T follicular helper cell (primary cell): ENCODE measurements around the gene ETNPPL.

Experiments used
- DNase-seq: peaks from one replicate; pipeline ENCODE4 v3.0.0-alpha.2; 2020; ENCODE audit warnings: low read depth
- total RNA-seq, 2 experiments: gene quantifications; one replicate each; lab custom pipeline; 2026; lab: John Stamatoyannopoulos, UW

ETNPPL gene
- 0 reads per million in 2 experiments for total RNA-seq

GRCh38 chr4:108762559-108763225 lies at the start of gene ETNPPL:
Gene ETNPPL (minus strand): TSS chr4:108763053. CDS start chr4:108762898, 155 bp downstream.
- no peak for DNase-seq

GRCh38 chr4:108811486-108811885 lies 48.6 kb upstream of the ETNPPL start:
- no peak for DNase-seq

GRCh38 chr4:108810087-108810486 lies 47.2 kb upstream of the ETNPPL start:
- DNase-seq, result no peak

- no peak for DNase-seq
These were observed 41.9 kb upstream of the ETNPPL start for GRCh38 chr4:108804648-108805273.

GRCh38 chr4:108799306-108799705 lies 36.5 kb upstream of the ETNPPL start:
- no peak for DNase-seq

- DNase-seq, result no peak
These were observed 33.3 kb upstream of the ETNPPL start for GRCh38 chr4:108796173-108796572.

- DNase-seq, result no peak
These were observed 32.9 kb upstream of the ETNPPL start for GRCh38 chr4:108795733-108796132.

- DNase-seq, result no peak
These were observed 31.3 kb upstream of the ETNPPL start for GRCh38 chr4:108794136-108794535.

- no peak for DNase-seq
These were observed 30.6 kb upstream of the ETNPPL start for GRCh38 chr4:108793415-108793814.

- DNase-seq, result no peak
These were observed 25.9 kb upstream of the ETNPPL start for GRCh38 chr4:108788731-108789130.

- no peak for DNase-seq
These were observed 24.9 kb upstream of the ETNPPL start for GRCh38 chr4:108787724-108788123.

GRCh38 chr4:108787106-108787505 lies 24.3 kb upstream of the ETNPPL start:
- no peak for DNase-seq

- DNase-seq, result no peak
These were observed 23.5 kb upstream of the ETNPPL start for GRCh38 chr4:108786351-108786750.

GRCh38 chr4:108783665-108784463 lies 21.0 kb upstream of the ETNPPL start:
- DNase-seq, result no peak

- DNase-seq, result no peak
These were observed 17.1 kb upstream of the ETNPPL start for GRCh38 chr4:108779958-108780357.

- no peak for DNase-seq
These were observed 14.5 kb upstream of the ETNPPL start for GRCh38 chr4:108777388-108777787.

- DNase-seq, result no peak
These were observed 13.1 kb upstream of the ETNPPL start for GRCh38 chr4:108775921-108776320.

GRCh38 chr4:108774809-108775530 lies 12.1 kb upstream of the ETNPPL start:
- no peak for DNase-seq

- DNase-seq, result no peak
These were observed 9.5 kb upstream of the ETNPPL start for GRCh38 chr4:108772402-108772801.

GRCh38 chr4:108766058-108766457 lies 3.2 kb upstream of the ETNPPL start:
- DNase-seq, result no peak

GRCh38 chr4:108763986-108764385 lies 1.1 kb upstream of the ETNPPL start:
- DNase-seq, result no peak

- no peak for DNase-seq
These were observed 357 bp upstream of the ETNPPL start for GRCh38 chr4:108763226-108763593.
